ENCODE data around the gene MLPH.
"Not testable (repeated sequence)": the region's sequence is repeated elsewhere in the genome, so short reads cannot be mapped to it uniquely, and the experiment has no call there.

MLPH gene

GRCh38 chr2:237458519-237458918 is 28.5 kb upstream of the MLPH start:
- no peak for DNase-seq (ENCODE audit: low read depth in 2 of 2)

- no peak for DNase-seq (ENCODE audit: low read depth in 2 of 2)
These were observed 27.8 kb upstream of the MLPH start for GRCh38 chr2:237459226-237459625.

- DNase-seq (ENCODE audit: low read depth in 2 of 2): no peak
These were observed 27.3 kb upstream of the MLPH start for GRCh38 chr2:237459741-237460174.

- DNase-seq (ENCODE audit: low read depth in 2 of 2): no peak
These were observed 22.2 kb upstream of the MLPH start for GRCh38 chr2:237464757-237465391.

- DNase-seq (ENCODE audit: low read depth in 2 of 2): no peak
These were observed 21.4 kb upstream of the MLPH start for GRCh38 chr2:237465515-237466148.

- no peak for DNase-seq (ENCODE audit: low read depth in 2 of 2)
These were observed 20.8 kb upstream of the MLPH start for GRCh38 chr2:237466211-237466610.

- DNase-seq (ENCODE audit: low read depth in 2 of 2): no peak
These were observed 19.4 kb upstream of the MLPH start for GRCh38 chr2:237467447-237468179.

GRCh38 chr2:237469410-237469809 is 17.6 kb upstream of the MLPH start:
- DNase-seq (ENCODE audit: low read depth in 2 of 2): not testable (repeated sequence)

GRCh38 chr2:237469849-237470248 is 17.2 kb upstream of the MLPH start:
- DNase-seq (ENCODE audit: low read depth in 2 of 2): no peak

GRCh38 chr2:237470914-237471313 is 16.1 kb upstream of the MLPH start:
- DNase-seq (ENCODE audit: low read depth in 2 of 2): no peak

- no peak for DNase-seq (ENCODE audit: low read depth in 2 of 2)
These were observed 15.4 kb upstream of the MLPH start for GRCh38 chr2:237471438-237472186.

GRCh38 chr2:237472187-237472712 is 14.8 kb upstream of the MLPH start:
- DNase-seq (ENCODE audit: low read depth in 2 of 2): no peak

GRCh38 chr2:237472909-237473877 is 13.9 kb upstream of the MLPH start:
- DNase-seq (ENCODE audit: low read depth in 2 of 2): no peak

- no peak for DNase-seq (ENCODE audit: low read depth in 2 of 2)
These were observed 13.1 kb upstream of the MLPH start for GRCh38 chr2:237473878-237474441.

GRCh38 chr2:237474442-237474911 is 12.6 kb upstream of the MLPH start:
- DNase-seq (ENCODE audit: low read depth in 2 of 2): no peak

- peak; percentile 63 to 70 for DNase-seq (ENCODE audit: low read depth in 2 of 2)
These were observed 11.9 kb upstream of the MLPH start for GRCh38 chr2:237474931-237475703.

GRCh38 chr2:237475704-237476141 is 11.3 kb upstream of the MLPH start:
- DNase-seq (ENCODE audit: low read depth in 2 of 2): peak in 1 of 2 experiments; percentile 28

GRCh38 chr2:237478095-237478494 is 9.0 kb upstream of the MLPH start:
- no peak for DNase-seq (ENCODE audit: low read depth in 2 of 2)

GRCh38 chr2:237478979-237479378 is 8.1 kb upstream of the MLPH start:
- no peak for DNase-seq (ENCODE audit: low read depth in 2 of 2)
